ENCODE measurements around the gene ZCCHC8. TPM values are rescaled to one million over a fixed set of nuclear protein-coding genes. Genes with fewer than 3 reads are reported as not detected.
"Not testable (repeated sequence)": the region's sequence is repeated elsewhere in the genome, so short reads cannot be mapped to it uniquely, and the experiment has no call there.

ZCCHC8 gene
- total and polyA plus RNA-seq, 2 of the 4 experiments (the other 2 are of a cell fraction) = 9.5 to 12.7 TPM

DNA sequence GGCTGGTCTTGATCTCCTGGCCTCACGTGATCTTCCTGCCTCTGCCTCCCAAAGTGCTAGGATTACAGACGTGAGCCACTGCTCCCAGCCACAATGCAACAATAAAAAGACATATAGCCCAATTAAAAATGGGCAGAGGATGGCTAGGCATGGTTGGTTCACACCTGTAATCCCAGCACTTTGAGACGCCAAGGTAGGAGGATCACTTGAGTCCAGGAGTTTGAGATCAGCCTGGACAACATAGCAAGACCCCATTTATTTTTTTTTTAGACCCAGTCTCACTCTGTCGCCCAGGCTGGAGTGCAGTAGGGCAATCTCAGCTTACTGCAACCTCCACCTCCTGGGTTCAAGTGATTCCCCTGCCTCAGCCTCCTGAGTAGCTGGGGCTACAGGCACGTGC lies 56.7 kb downstream of the ZCCHC8 start:
- H3K27me3 ChIP-seq (ENCODE audit: control insufficient read depth, insufficient read depth, low read length); H4K20me1 ChIP-seq (ENCODE audit: insufficient read depth, low read length); H2BK5ac ChIP-seq (ENCODE audit: low read depth, low read length, poor library complexity, severe bottlenecking); CTCF ChIA-PET; H3K9me1 ChIP-seq (ENCODE audit: insufficient read depth, low read length); H4K8ac ChIP-seq (ENCODE audit: low read depth in 2 of 2, low read length in 2 of 2); H2BK20ac ChIP-seq (ENCODE audit: low read depth, low read length); H3K4me1 ChIP-seq (ENCODE audit: control insufficient read depth, insufficient read depth, low read length); H3K4me2 ChIP-seq (ENCODE audit: low read depth, low read length); H3K9me3 ChIP-seq (ENCODE audit: control insufficient read depth, insufficient read depth, low read length); BruUV-seq (replicated peaks); H3K23ac ChIP-seq (ENCODE audit: low read depth, low read length); H3K14ac ChIP-seq (replicated peaks; ENCODE audit: low read depth, low read length); DNase-seq; H4K91ac ChIP-seq (ENCODE audit: insufficient read depth, low read depth, low read length); H3K9ac ChIP-seq (ENCODE audit: low read depth, low read length); H3K36me3 ChIP-seq (ENCODE audit: control insufficient read depth, insufficient read depth, low read length); H3K79me1 ChIP-seq (ENCODE audit: low read depth in 1 of 2, low read length in 2 of 2); dilution Hi-C loops (cut with HindIII; ENCODE audit: low sequenced_read_pairs, unreplicated experiment); H3K4me3 ChIP-seq (ENCODE audit: insufficient read depth, low read depth, low read length); ATAC-seq (ENCODE audit: low read depth); H2AFZ ChIP-seq (replicated peaks; ENCODE audit: low read length, poor library complexity); in situ Hi-C loops (cut with MboI; ENCODE audit: low sequenced_read_pairs); H3K27ac ChIP-seq (ENCODE audit: insufficient read depth, low read length); H3K56ac ChIP-seq (ENCODE audit: extremely low read depth, insufficient read depth, low read length); H2AK9ac ChIP-seq (replicated peaks; ENCODE audit: low read depth, low read length, poor library complexity); H3K4ac ChIP-seq (ENCODE audit: low read depth, low read length); H3K18ac ChIP-seq (ENCODE audit: low read depth, low read length); POLR2A ChIA-PET (ENCODE audit: unreplicated experiment); H2AK5ac ChIP-seq (ENCODE audit: low read depth, low read length); H2BK15ac ChIP-seq (ENCODE audit: low read depth, low read length); H2BK120ac ChIP-seq (ENCODE audit: low read depth, low read length); H4K5ac ChIP-seq (ENCODE audit: low read depth, low read length); intact Hi-C loops (cut with micrococcal nuclease): not testable (repeated sequence)
- WGBS, 2 experiments (ENCODE audit: extremely low coverage in 2 of 2, insufficient read length in 1 of 2) = 100% methylated on average over 1 of the region's 5 CpGs; no CpG with 5 or more reads in 1 of the 2 experiments

DNA sequence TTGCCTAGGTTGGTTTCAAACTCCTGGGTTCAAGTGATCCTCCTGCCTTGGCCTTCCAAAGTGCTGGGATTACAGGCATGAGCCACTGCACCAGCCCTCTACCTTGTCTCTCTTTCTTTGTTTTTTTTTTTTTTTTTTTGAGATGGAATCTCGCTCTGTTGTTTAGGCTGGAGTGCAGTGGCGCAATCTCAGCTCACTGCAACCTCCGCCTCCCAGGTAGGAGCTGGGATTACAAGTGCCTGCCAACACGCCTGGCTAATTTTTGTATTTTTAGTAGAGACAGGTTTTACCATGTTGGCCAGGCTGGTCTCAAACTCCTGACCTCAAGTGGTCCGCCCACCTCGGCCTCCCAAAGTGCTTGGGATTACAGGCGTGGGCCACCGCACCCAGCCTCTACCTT lies 61.9 kb downstream of the ZCCHC8 start:
- POLR2A ChIA-PET (ENCODE audit: unreplicated experiment) = interaction anchor here (0.7 to 1.1 kb wide), 2 partner anchors 41 to 53 kb away, joined by 3 to 4 read pairs; no protein-coding TSS in a partner anchor
- H2BK15ac ChIP-seq (ENCODE audit: low read depth, low read length); H3K23ac ChIP-seq (ENCODE audit: low read depth, low read length); dilution Hi-C loops (cut with HindIII; ENCODE audit: low sequenced_read_pairs, unreplicated experiment); H2BK5ac ChIP-seq (ENCODE audit: low read depth, low read length, poor library complexity, severe bottlenecking); H3K18ac ChIP-seq (ENCODE audit: low read depth, low read length); H3K9me1 ChIP-seq (ENCODE audit: insufficient read depth, low read length); CTCF ChIA-PET; H3K9me3 ChIP-seq (ENCODE audit: control insufficient read depth, insufficient read depth, low read length); H2BK20ac ChIP-seq (ENCODE audit: low read depth, low read length); H3K14ac ChIP-seq (replicated peaks; ENCODE audit: low read depth, low read length); intact Hi-C loops (cut with micrococcal nuclease); ATAC-seq (ENCODE audit: low read depth); H3K36me3 ChIP-seq (ENCODE audit: control insufficient read depth, insufficient read depth, low read length); H2BK120ac ChIP-seq (ENCODE audit: low read depth, low read length); H4K5ac ChIP-seq (ENCODE audit: low read depth, low read length); H4K8ac ChIP-seq (ENCODE audit: low read depth in 2 of 2, low read length in 2 of 2); H2AK9ac ChIP-seq (replicated peaks; ENCODE audit: low read depth, low read length, poor library complexity); H3K79me1 ChIP-seq (ENCODE audit: low read depth in 1 of 2, low read length in 2 of 2); H3K4ac ChIP-seq (ENCODE audit: low read depth, low read length); DNase-seq; H4K91ac ChIP-seq (ENCODE audit: insufficient read depth, low read depth, low read length); H3K4me3 ChIP-seq (ENCODE audit: insufficient read depth, low read depth, low read length); H3K56ac ChIP-seq (ENCODE audit: extremely low read depth, insufficient read depth, low read length); H3K27ac ChIP-seq (ENCODE audit: insufficient read depth, low read length); BruUV-seq (replicated peaks); H4K20me1 ChIP-seq (ENCODE audit: insufficient read depth, low read length); H3K4me1 ChIP-seq (ENCODE audit: control insufficient read depth, insufficient read depth, low read length); H2AK5ac ChIP-seq (ENCODE audit: low read depth, low read length); H2AFZ ChIP-seq (replicated peaks; ENCODE audit: low read length, poor library complexity); H3K4me2 ChIP-seq (ENCODE audit: low read depth, low read length); in situ Hi-C loops (cut with MboI; ENCODE audit: low sequenced_read_pairs); H3K27me3 ChIP-seq (ENCODE audit: control insufficient read depth, insufficient read depth, low read length); H3K9ac ChIP-seq (ENCODE audit: low read depth, low read length): not testable (repeated sequence)
- WGBS, 2 experiments (ENCODE audit: extremely low coverage in 2 of 2, insufficient read length in 1 of 2) = 100% methylated on average over 3 of the region's 8 CpGs; no CpG with 5 or more reads in 1 of the 2 experiments

Measured in IMR-90 (cell line).